Measurements from ENCODE around the gene PPP1R2. TPM values are rescaled to one million over a fixed set of nuclear protein-coding genes. Genes with fewer than 3 reads are reported as not detected.
A peak's percentile ranks its signal among the peaks of the same experiment; 100 is the strongest.

The PPP1R2 gene
- total and polyA plus RNA-seq, 2 of the 13 experiments (the other 11 are each of a cell fraction or from before 2014, with no cell fraction given): 36.5 to 86.5 TPM

- TF ChIP-seq IRF2 (CRISPR knock-in tag; IDR thresholded peaks at IDR 0.05) (no peak), ZNF251 (CRISPR knock-in tag; IDR thresholded peaks at IDR 0.05) (no peak), SNAPC4 (CRISPR knock-in tag; IDR thresholded peaks at IDR 0.05) (0 out of 2 replicates have a peak, but pooled peaks have one; percentile 72), ZNF672 (CRISPR knock-in tag; IDR thresholded peaks at IDR 0.05) (no peak), CHCHD3 (CRISPR knock-in tag; IDR thresholded peaks at IDR 0.05) (no peak), ARNT (IDR thresholded peaks at IDR 0.05) (no peak), ZNF550 (CRISPR knock-in tag; IDR thresholded peaks at IDR 0.05; ENCODE audit: borderline replicate concordance) (no peak), BORCS8-MEF2B (CRISPR knock-in tag; IDR thresholded peaks at IDR 0.05) (peak; percentile 69; the same call in 1 of the 2 replicates), ZBTB38 (CRISPR knock-in tag; IDR thresholded peaks at IDR 0.05) (peak; percentile 84), CBFB (CRISPR knock-in tag; IDR thresholded peaks at IDR 0.05) (no peak), CHD4 (IDR thresholded peaks at IDR 0.05; ENCODE audit: borderline replicate concordance, low read length) (no peak), THAP8 (CRISPR knock-in tag; IDR thresholded peaks at IDR 0.05; ENCODE audit: borderline replicate concordance) (no peak), LRRFIP1 (CRISPR knock-in tag; conservative IDR thresholded peaks at IDR 0.05) (no peak)
- TF ChIP-seq, protein P1, sequence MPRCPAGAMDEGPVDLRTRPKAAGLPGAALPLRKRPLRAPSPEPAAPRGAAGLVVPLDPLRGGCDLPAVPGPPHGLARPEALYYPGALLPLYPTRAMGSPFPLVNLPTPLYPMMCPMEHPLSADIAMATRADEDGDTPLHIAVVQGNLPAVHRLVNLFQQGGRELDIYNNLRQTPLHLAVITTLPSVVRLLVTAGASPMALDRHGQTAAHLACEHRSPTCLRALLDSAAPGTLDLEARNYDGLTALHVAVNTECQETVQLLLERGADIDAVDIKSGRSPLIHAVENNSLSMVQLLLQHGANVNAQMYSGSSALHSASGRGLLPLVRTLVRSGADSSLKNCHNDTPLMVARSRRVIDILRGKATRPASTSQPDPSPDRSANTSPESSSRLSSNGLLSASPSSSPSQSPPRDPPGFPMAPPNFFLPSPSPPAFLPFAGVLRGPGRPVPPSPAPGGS (CRISPR knock-in tag; IDR thresholded peaks at IDR 0.05): no peak
- TF ChIP-seq, protein P2, sequence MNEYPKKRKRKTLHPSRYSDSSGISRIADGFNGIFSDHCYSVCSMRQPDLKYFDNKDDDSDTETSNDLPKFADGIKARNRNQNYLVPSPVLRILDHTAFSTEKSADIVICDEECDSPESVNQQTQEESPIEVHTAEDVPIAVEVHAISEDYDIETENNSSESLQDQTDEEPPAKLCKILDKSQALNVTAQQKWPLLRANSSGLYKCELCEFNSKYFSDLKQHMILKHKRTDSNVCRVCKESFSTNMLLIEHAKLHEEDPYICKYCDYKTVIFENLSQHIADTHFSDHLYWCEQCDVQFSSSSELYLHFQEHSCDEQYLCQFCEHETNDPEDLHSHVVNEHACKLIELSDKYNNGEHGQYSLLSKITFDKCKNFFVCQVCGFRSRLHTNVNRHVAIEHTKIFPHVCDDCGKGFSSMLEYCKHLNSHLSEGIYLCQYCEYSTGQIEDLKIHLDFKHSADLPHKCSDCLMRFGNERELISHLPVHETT (CRISPR knock-in tag; conservative IDR thresholded peaks at IDR 0.05): no peak
- TF ChIP-seq, protein P3, sequence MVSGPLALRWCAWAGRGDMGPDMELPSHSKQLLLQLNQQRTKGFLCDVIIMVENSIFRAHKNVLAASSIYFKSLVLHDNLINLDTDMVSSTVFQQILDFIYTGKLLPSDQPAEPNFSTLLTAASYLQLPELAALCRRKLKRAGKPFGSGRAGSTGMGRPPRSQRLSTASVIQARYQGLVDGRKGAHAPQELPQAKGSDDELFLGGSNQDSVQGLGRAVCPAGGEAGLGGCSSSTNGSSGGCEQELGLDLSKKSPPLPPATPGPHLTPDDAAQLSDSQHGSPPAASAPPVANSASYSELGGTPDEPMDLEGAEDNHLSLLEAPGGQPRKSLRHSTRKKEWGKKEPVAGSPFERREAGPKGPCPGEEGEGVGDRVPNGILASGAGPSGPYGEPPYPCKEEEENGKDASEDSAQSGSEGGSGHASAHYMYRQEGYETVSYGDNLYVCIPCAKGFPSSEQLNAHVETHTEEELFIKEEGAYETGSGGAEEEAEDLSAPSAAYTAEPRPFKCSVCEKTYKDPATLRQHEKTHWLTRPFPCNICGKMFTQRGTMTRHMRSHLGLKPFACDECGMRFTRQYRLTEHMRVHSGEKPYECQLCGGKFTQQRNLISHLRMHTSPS (CRISPR knock-in tag; IDR thresholded peaks at IDR 0.05; ENCODE audit: low read depth): peak; percentile 27; the same call in 1 of the 2 replicates
Observed at GRCh38 chr3:195542698-195543499, at the start of gene PPP1R2 (continued).
